ENCODE results near the gene HMGB4. TPM values are rescaled to one million over a fixed set of nuclear protein-coding genes. Genes with fewer than 3 reads are reported as not detected.

The HMGB4 gene
- total RNA-seq, 4 donors from 2014 or later: not detected

DNA sequence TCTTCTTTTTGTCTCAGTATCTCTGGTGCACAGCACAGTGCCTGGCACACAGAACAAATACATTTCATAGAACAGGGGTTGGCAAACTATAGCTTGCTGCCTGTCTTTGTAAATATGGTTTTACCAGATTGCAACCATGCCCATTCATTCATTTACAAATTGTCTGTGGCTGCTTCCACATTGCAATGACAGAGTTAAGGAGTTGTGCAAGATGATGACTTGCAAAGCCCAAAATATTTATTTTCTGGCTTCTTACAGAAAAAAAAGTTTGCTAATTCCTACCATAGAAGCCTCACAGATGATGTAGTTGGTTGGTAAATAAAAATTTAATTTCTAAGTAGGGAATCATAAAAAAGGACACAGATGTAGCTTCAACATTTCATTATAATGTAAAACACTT is 11.2 kb upstream of the HMGB4 start:
- Histone ChIP-seq H3K36me3 (no peaks in the 10 kb centered on the region), H3K27ac (no peak overlapping the region), H3K27me3 (peaks cover 3% of the 10 kb centered on the region), H3K9me3 (no peaks in the 10 kb centered on the region), H3K4me3 (no peak overlapping the region), H3K4me1 (no peaks in the 10 kb centered on the region)
- intact Hi-C loops (cut with DNase I; ENCODE audit: low total_unique reads) (no loop called here), in situ Hi-C loops (cut with MboI; ENCODE audit: low pct_ligation_motif_present in 1 of 4, low pct_unique_long_range_greater_than_20kb in 1 of 4, low sequenced_read_pairs in 3 of 4) (no loop called here)
- no peak for DNase-seq
- TF ChIP-seq EP300 (IDR thresholded peaks at IDR 0.05; ENCODE audit: low read depth): no peak
- TF ChIP-seq, protein P1, sequence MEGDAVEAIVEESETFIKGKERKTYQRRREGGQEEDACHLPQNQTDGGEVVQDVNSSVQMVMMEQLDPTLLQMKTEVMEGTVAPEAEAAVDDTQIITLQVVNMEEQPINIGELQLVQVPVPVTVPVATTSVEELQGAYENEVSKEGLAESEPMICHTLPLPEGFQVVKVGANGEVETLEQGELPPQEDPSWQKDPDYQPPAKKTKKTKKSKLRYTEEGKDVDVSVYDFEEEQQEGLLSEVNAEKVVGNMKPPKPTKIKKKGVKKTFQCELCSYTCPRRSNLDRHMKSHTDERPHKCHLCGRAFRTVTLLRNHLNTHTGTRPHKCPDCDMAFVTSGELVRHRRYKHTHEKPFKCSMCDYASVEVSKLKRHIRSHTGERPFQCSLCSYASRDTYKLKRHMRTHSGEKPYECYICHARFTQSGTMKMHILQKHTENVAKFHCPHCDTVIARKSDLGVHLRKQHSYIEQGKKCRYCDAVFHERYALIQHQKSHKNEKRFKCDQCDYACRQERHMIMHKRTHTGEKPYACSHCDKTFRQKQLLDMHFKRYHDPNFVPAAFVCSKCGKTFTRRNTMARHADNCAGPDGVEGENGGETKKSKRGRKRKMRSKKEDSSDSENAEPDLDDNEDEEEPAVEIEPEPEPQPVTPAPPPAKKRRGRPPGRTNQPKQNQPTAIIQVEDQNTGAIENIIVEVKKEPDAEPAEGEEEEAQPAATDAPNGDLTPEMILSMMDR (IDR thresholded peaks at IDR 0.05): no peak
- TF ChIP-seq POLR2AphosphoS5 (IDR thresholded peaks at IDR 0.05): no peak
- TF ChIP-seq POLR2A (IDR thresholded peaks at IDR 0.05): no peak

GRCh38 chr1:33853431-33853830 is 10.4 kb upstream of the HMGB4 start:
- intact Hi-C loops (cut with DNase I; ENCODE audit: low total_unique reads) (no loop called here), in situ Hi-C loops (cut with MboI; ENCODE audit: low pct_ligation_motif_present in 1 of 4, low pct_unique_long_range_greater_than_20kb in 1 of 4, low sequenced_read_pairs in 3 of 4) (no loop called here)
- Histone ChIP-seq H3K27ac (no peak overlapping the region), H3K4me1 (no peaks in the 10 kb centered on the region), H3K27me3 (peaks cover 3% of the 10 kb centered on the region), H3K9me3 (no peaks in the 10 kb centered on the region), H3K4me3 (no peak overlapping the region), H3K36me3 (no peaks in the 10 kb centered on the region)
- no peak for DNase-seq
- TF ChIP-seq POLR2AphosphoS5 (IDR thresholded peaks at IDR 0.05): no peak
- no peak for TF ChIP-seq POLR2A (IDR thresholded peaks at IDR 0.05)
- TF ChIP-seq, protein P1 (IDR thresholded peaks at IDR 0.05): no peak
- no peak for TF ChIP-seq EP300 (IDR thresholded peaks at IDR 0.05; ENCODE audit: low read depth)
- WGBS, 2 donors (ENCODE audit: low coverage in 1 of 2): 13 to 45% methylated on average over 1 of the region's 1 CpG

DNA sequence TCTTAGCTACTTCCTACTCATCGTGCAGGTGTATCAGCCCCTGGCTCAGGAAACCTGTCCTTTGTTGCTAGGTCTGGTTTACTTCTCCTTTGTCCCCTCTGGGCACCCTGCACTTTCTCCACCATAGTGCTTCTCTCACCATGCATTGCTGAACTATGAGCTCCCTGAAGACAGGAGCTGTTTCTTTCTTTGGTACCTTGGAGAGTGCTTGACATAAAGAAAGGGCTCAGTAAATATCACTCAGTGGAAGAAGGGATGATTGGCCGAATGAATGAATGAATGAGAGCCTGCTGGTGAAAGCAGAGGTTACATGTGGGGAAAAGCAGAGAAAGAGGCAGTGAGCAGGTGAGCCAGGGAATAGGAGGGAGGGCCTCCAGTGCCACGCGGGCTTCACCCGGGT is 9.8 kb upstream of the HMGB4 start:
- 74 to 89% methylated on average over 2 to 5 of the region's 5 CpGs for WGBS, 2 donors (ENCODE audit: low coverage in 1 of 2)
- TF ChIP-seq EP300 (IDR thresholded peaks at IDR 0.05; ENCODE audit: low read depth): no peak
- no peaks in the 10 kb centered on the region for H3K4me1 ChIP-seq
- no peaks in the 10 kb centered on the region for H3K36me3 ChIP-seq
- no peak overlapping the region for H3K27ac ChIP-seq
- no peak overlapping the region for H3K4me3 ChIP-seq
- H3K27me3 ChIP-seq: peaks cover 1% of the 10 kb centered on the region
- in situ Hi-C loops (cut with MboI; ENCODE audit: low pct_ligation_motif_present in 1 of 4, low pct_unique_long_range_greater_than_20kb in 1 of 4, low sequenced_read_pairs in 3 of 4) (no loop called here), intact Hi-C loops (cut with DNase I; ENCODE audit: low total_unique reads) (no loop called here)
- H3K9me3 ChIP-seq: no peaks in the 10 kb centered on the region
- DNase-seq: no peak

DNA sequence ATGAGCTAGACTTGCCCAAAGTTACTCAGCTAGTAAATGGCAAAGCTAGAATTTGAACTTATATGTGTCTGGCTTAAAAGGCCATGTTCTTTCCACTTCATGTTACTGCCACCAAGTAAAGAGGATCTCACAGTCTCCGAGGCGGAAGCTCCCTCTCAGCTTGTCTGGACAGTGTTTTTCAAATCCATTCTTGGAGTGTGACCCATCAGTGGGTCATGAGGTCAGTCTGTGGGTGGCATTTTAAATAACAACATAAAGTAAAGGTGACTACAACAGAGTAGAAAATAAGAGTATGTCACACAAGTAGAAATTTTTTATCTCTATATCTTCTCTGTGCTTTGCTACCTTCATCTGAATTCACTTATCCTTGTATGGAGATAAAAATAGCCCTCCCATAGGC is 3.2 kb upstream of the HMGB4 start:
- intact Hi-C loops (cut with DNase I; ENCODE audit: low total_unique reads) (no loop called here), in situ Hi-C loops (cut with MboI; ENCODE audit: low pct_ligation_motif_present in 1 of 4, low pct_unique_long_range_greater_than_20kb in 1 of 4, low sequenced_read_pairs in 3 of 4) (no loop called here)
- 65 to 80% methylated on average over 2 of the region's 2 CpGs for WGBS, 2 donors (ENCODE audit: low coverage in 1 of 2)
- Histone ChIP-seq H3K4me1 (no peaks in the 10 kb centered on the region), H3K27ac (no peak overlapping the region), H3K36me3 (no peaks in the 10 kb centered on the region), H3K9me3 (no peaks in the 10 kb centered on the region), H3K4me3 (no peak overlapping the region), H3K27me3 (no peaks in the 10 kb centered on the region)
- no peak for DNase-seq
- TF ChIP-seq POLR2AphosphoS5 (IDR thresholded peaks at IDR 0.05) (no peak), EP300 (IDR thresholded peaks at IDR 0.05; ENCODE audit: low read depth) (no peak), POLR2A (IDR thresholded peaks at IDR 0.05) (no peak)
- TF ChIP-seq, protein P1 (IDR thresholded peaks at IDR 0.05): no peak
